Skeletal muscle tissue (tissue), 4 donors: ENCODE results near the gene PRKAG3. TPM values are rescaled to one million over a fixed set of nuclear protein-coding genes. Genes with fewer than 3 reads are reported as not detected.
"Not testable (repeated sequence)": the region's sequence is repeated elsewhere in the genome, so short reads cannot be mapped to it uniquely, and the experiment has no call there.

ENCODE experiments used
- H3K27ac ChIP-seq: one replicate; pipeline ENCODE4 v1.7.0; 2013; ENCODE audit warnings: mild to moderate bottlenecking, low read depth, low read length, inconsistent platforms
- H3K27me3 ChIP-seq, 3 donors: one replicate each; pipeline ENCODE4 v1.7.0; 2013; ENCODE audit warnings: low read length in 3 of 3; ENCODE audit not compliant: control insufficient read depth in 3 of 3, insufficient read depth in 3 of 3
- H3K36me3 ChIP-seq, 3 donors: one replicate each; pipeline ENCODE4 v1.7.0; 2013; ENCODE audit warnings: low read length in 3 of 3; ENCODE audit not compliant: control insufficient read depth in 3 of 3, insufficient read depth in 3 of 3
- H3K4me1 ChIP-seq, 3 donors: one replicate each; pipeline ENCODE4 v1.7.0; 2013; ENCODE audit warnings: low read length in 3 of 3, mild to moderate bottlenecking in 3 of 3; ENCODE audit not compliant: control insufficient read depth in 3 of 3, insufficient read depth in 3 of 3
- H3K4me3 ChIP-seq, 3 donors: one replicate each; pipeline ENCODE4 v1.7.0; 2013; ENCODE audit warnings: low read length in 3 of 3
- H3K9ac ChIP-seq, 3 donors: one replicate each; pipeline ENCODE4 v1.7.0; 2013; ENCODE audit warnings: low read length in 3 of 3, mild to moderate bottlenecking in 3 of 3, moderate library complexity in 2 of 3, low read depth in 1 of 3
- H3K9me3 ChIP-seq, 3 donors: one replicate each; pipeline ENCODE4 v1.7.0; 2013; ENCODE audit warnings: low read length in 3 of 3; ENCODE audit not compliant: control insufficient read depth in 3 of 3
- total RNA-seq: library from RNA; depleted of rRNA; stranded (reverse); fragments of >200 nt; gene quantifications from one replicate; pipeline ENCODE4 v1.2.3, GENCODE V29; 2014
- donor health status: Osteomylitis.

PRKAG3 gene
- total RNA-seq, 1 donor from 2014 or later = 9.9 TPM

DNA sequence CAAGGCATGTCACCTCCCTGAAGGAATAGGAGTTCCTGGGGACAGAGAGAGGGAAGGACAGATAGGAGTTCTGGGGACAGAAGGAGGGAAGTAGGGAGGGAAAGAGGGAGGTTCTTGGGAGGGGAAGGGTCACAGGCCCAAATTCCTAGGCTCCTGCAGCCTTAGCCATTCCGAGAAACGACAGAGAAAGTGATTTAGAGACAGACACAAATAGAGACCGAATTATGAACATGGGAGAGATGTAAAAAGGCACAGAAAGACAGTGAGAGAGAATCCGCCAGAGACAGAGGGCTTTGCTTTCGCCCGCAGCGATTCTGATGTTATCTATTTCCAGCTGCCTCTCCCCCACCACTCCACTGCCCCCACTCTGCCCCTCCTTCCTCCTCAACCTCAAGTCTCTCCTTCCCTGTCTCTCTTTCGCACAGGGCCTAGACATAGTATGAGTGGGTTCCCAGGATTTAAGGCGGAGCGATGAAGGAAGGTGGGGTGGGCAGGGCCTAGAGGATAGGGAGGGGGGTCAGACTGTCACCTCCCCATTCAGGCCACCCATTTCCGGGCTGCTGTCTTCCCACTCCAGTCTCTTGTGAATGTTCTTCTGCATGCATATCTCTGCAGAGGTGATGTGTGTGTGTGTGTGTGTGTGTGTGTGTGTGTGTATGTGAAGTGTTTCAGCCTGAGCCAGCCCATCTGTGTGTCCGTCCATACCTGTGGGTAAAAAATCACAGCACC, 24.7 kb upstream of the PRKAG3 start:
- peaks cover 31 to 51% (median 32%) of the 10 kb centered on the region in 3 donors for H3K27me3 ChIP-seq

DNA sequence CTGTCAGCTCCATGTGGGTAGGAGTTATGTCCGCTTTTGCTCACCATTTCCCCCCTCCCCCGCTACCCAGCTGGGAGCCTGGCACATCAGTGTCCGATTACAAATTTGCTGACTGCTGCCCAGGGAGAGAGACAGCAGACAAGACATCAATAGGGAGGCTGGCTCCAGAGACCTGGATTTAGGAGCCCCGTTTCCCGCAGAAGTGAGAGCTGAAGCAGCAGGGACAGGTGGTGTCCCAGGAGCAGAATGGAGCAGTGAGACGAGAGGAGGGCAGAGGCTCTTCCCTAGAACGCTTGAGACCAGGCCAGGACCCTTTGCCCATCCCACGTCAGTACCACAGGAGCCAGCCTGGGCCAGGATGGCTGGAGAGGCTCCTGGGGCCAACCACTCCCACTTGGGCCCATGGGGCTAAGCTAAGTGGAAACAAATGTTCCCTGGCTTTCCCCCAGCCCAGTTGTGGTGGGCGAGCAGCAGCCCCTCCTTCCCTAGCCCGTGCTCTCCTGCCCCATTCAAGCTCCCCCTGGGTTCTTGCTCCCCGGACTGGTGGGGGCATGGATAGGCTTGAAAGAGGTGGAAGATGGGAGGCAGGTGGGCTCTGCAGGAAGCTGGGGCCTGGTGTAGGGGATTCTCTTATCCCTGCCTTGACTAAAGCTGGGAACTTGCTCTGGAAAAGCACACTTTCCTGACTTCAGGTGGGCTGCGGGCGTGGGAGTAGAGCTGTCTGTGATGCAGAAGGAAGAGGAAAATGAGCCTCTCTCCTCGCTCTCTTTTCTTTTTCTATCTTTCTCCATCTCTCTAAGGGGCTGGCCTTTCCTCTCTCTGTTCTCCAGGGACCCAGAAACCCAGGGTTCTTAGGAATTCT, 23.9 kb upstream of the PRKAG3 start:
- Histone ChIP-seq H3K9me3 (no peaks in the 10 kb centered on the region), H3K4me1 (peaks cover 9 to 17% (median 16%) of the 10 kb centered on the region in 3 donors), H3K9ac (no peak overlapping the region), H3K27ac (no peak overlapping the region), H3K27me3 (peaks cover 25 to 44% (median 32%) of the 10 kb centered on the region in 3 donors), H3K4me3 (no peak overlapping the region), H3K36me3 (no peaks in the 10 kb centered on the region)

More for the DNA sequence above, 24.7 kb upstream of the PRKAG3 start:
- Histone ChIP-seq H3K4me1 (peaks cover 15 to 22% (median 18%) of the 10 kb centered on the region in 3 donors), H3K27ac (no peak overlapping the region), H3K4me3 (no peak overlapping the region), H3K9ac (no peak overlapping the region), H3K36me3 (no peaks in the 10 kb centered on the region), H3K9me3 (no peaks in the 10 kb centered on the region)

DNA sequence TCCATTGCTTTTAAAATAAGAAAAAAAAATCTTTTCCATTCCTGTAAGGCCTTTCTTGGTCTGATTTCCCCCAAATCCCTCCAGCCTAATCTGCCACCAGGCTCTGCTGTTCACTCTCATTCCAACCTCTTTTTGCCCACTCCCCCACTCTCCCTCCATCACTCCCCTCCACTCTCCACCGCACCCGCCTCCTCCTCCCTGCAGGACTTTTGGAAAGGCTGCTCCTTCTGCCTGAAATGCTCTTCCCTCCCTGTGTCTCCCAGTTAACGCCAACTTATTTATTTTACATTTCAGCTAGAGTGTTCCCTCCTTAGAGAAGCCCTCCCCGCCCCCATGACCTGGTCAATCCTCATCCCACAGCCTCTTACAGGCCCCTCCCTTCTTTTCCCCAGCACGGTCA, 23.3 kb upstream of the PRKAG3 start:
- Histone ChIP-seq H3K9ac (no peak overlapping the region), H3K4me1 (peaks cover 3 to 10% (median 9%) of the 10 kb centered on the region in 3 donors), H3K36me3 (no peaks in the 10 kb centered on the region), H3K9me3 (no peaks in the 10 kb centered on the region), H3K27ac (no peak overlapping the region), H3K4me3 (no peak overlapping the region), H3K27me3 (peaks cover 19 to 38% (median 25%) of the 10 kb centered on the region in 3 donors)

DNA sequence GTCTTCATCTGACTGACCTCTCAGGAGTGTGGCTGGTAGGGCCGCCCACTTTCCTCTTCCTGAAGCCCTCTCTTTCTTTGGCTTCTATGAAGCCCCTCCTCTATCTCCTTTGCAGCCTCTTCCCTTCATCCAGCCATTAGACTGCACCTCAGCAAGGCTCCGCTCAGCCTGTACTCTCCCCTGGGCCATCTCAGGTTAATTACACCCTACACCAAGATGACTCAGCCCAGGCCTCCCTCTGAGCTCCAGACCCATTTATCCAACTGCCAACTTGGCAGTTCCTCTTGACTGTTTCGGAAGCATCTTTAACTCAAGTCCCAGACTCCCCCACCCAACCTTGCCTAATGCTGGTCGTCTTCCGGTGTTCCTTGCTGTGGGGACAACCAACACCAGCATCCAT, 22.2 kb upstream of the PRKAG3 start:
- Histone ChIP-seq H3K4me1 (peaks cover 3 to 9% (median 4%) of the 10 kb centered on the region in 3 donors), H3K27me3 (peaks cover 13 to 36% (median 18%) of the 10 kb centered on the region in 3 donors), H3K27ac (no peak overlapping the region), H3K9ac (no peak overlapping the region), H3K36me3 (no peaks in the 10 kb centered on the region), H3K4me3 (no peak overlapping the region), H3K9me3 (no peaks in the 10 kb centered on the region)

DNA sequence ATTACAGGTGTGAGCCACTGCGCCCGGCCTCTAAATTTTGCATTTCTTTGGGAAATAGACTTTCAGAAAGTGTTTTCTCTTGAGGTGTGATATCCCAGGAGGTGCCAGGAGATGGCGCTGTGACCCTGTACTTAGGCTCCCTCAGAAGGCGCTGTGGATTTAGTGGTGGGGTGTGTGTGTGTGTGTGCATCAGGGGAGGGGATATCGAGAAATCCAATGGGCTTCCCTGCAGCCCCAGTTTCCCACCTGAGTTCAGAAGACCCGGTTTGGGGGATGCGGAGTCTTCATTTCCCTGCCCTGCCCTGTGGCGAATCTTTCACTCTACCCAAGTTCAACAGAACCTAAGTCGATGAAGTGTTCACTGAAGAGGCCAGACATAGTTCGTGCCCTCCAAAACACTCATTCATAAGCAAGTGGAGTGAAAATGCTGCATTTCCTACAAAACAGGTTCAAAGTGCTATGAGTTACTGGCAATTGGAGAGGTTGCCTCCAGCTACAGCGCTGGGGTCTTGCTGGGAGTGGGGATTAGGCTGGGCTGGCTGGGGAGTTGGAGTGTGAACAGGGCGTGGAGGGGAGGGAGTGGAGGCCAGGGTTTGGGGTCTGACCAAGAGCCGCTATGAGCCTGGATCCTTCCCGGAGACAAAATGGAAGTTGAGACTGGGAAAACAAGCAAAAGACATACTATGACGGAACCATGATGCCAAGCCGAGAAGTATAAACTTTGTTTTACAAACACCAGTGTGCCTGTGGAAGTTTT, 21.5 kb upstream of the PRKAG3 start:
- Histone ChIP-seq H3K4me3 (no peak overlapping the region), H3K27me3 (peaks cover 8 to 33% (median 15%) of the 10 kb centered on the region in 3 donors), H3K27ac (no peak overlapping the region), H3K9ac (no peak overlapping the region), H3K4me1 (peaks cover 3 to 9% (median 4%) of the 10 kb centered on the region in 3 donors), H3K36me3 (no peaks in the 10 kb centered on the region), H3K9me3 (no peaks in the 10 kb centered on the region)

DNA sequence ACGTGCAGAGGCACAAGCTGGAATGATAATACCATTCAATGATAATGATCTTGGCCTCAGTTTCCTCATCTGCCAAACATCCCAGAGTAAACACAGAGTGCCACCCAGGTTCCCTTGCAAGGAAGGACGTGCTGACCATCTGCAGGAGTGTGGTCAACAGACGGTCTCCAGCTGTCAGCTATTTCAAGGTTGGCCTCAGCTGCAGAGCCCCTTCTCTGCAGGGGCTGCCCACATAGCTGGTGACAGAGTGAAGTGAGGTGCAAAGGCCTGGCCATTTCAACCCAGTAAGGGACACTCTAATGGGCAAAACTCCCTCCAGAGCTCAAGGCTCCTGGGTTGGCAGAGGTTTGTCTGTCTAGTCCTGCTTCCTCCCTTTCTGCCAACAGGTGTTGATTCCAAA, 19.7 kb upstream of the PRKAG3 start:
- Histone ChIP-seq H3K4me3 (no peak overlapping the region), H3K27me3 (peaks cover 6 to 26% (median 12%) of the 10 kb centered on the region in 3 donors), H3K4me1 (peaks cover 3 to 11% (median 4%) of the 10 kb centered on the region in 3 donors), H3K36me3 (no peaks in the 10 kb centered on the region), H3K9ac (no peak overlapping the region), H3K9me3 (no peaks in the 10 kb centered on the region), H3K27ac (no peak overlapping the region)

DNA sequence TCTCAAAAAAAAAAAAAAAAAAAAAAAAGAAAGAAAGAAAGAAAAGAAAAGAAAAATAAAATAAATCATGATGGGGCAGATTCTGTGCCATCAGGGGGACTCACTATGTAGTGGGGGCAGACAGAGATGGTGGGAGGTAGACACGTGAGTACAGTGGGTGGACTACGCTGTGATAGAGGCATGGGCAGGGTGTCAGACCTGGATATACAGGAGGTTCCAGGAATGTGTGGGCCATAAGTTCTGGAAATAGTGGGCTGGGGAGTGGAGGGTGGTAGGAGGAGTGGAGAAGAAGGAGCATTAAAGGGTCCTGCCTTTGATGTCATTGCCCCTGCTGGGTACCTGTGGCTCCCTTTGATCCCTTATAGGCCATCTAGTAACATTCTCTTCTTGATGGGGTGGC, 19.2 kb upstream of the PRKAG3 start:
- Histone ChIP-seq H3K9me3 (no peaks in the 10 kb centered on the region), H3K27me3 (peaks cover 3 to 21% (median 12%) of the 10 kb centered on the region in 3 donors), H3K4me1 (peaks cover 3 to 11% (median 4%) of the 10 kb centered on the region in 3 donors), H3K9ac (no peak overlapping the region), H3K36me3 (no peaks in the 10 kb centered on the region), H3K27ac (no peak overlapping the region), H3K4me3 (no peak overlapping the region)

DNA sequence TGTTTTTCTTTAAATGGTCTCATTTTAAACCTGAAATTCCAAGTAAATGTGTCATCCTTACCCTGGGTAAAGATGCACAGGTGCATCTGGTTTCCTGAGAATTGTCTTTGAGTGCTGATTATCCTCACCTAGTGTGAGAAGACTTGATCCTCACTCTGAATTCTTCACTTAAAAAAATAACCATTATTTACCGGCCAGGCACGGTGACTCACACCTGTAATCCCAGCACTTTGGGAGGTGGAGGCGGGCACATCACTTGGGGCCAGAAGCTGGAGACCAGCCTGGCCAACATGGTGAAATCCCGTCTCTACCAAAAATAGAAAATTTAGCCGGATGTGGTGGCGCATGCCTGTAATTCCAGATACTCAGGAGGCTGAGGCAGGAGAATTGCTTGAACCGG, 18.1 kb upstream of the PRKAG3 start:
- H3K9ac ChIP-seq = no peak overlapping the region
- H3K4me3 ChIP-seq = no peak overlapping the region
- no peaks in the 10 kb centered on the region for H3K9me3 ChIP-seq
- H3K27ac ChIP-seq = no peak overlapping the region
- H3K4me1 ChIP-seq = peaks cover 3 to 9% (median 4%) of the 10 kb centered on the region in 3 donors
- H3K36me3 ChIP-seq = no peaks in the 10 kb centered on the region
- H3K27me3 ChIP-seq = peaks cover 3 to 16% (median 12%) of the 10 kb centered on the region in 3 donors

DNA sequence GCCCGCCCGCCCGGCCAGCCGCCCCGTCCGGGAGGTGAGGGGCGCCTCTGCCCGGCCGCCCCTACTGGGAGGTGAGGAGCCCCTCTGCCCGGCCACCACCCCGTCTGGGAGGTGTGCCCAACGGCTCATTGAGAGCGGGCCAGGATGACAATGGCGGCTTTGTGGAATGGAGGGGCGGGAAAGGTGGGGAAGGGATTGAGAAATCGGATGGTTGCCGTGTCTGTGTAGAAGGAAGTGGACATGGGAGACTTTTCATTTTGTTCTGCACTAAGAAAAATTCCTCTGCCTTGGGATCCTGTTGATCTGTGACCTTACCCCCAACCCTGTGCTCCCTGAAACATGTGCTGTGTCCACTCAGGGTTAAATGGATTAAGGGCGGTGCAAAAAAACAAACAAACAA, 15.4 kb upstream of the PRKAG3 start:
- H3K27ac ChIP-seq, H3K4me1 ChIP-seq, H3K9me3 ChIP-seq, H3K36me3 ChIP-seq, H3K4me3 ChIP-seq, H3K9ac ChIP-seq: not testable (repeated sequence)
- peaks cover 3 to 12% (median 7%) of the 10 kb centered on the region in 3 donors for H3K27me3 ChIP-seq
